ENCODE data around the gene SLC22A23.

Gene SLC22A23

GRCh38 chr6:3314621-3315467 lies 142.0 kb downstream of the SLC22A23 start:
- DNase-seq = no peak

GRCh38 chr6:3314176-3314575 lies 142.7 kb downstream of the SLC22A23 start:
- no peak for DNase-seq

GRCh38 chr6:3312604-3313231 lies 144.1 kb downstream of the SLC22A23 start:
- DNase-seq = no peak

GRCh38 chr6:3311826-3312225 lies 145.0 kb downstream of the SLC22A23 start:
- DNase-seq = no peak

GRCh38 chr6:3310703-3311102 lies 146.1 kb downstream of the SLC22A23 start:
- no peak for DNase-seq

- DNase-seq = no peak
These were observed 146.8 kb downstream of the SLC22A23 start for GRCh38 chr6:3310051-3310448.

- DNase-seq = no peak
These were observed 147.3 kb downstream of the SLC22A23 start for GRCh38 chr6:3309391-3310050.

- no peak for DNase-seq
These were observed 148.7 kb downstream of the SLC22A23 start for GRCh38 chr6:3308106-3308505.

- DNase-seq = no peak
These were observed 149.4 kb downstream of the SLC22A23 start for GRCh38 chr6:3307436-3307835.

GRCh38 chr6:3306848-3307247 lies 150.0 kb downstream of the SLC22A23 start:
- no peak for DNase-seq

- no peak for DNase-seq
These were observed 151.0 kb downstream of the SLC22A23 start for GRCh38 chr6:3305831-3306230.

GRCh38 chr6:3305216-3305565 lies 151.7 kb downstream of the SLC22A23 start:
- no peak for DNase-seq

GRCh38 chr6:3304500-3305215 lies 152.2 kb downstream of the SLC22A23 start:
- DNase-seq = no peak

- no peak for DNase-seq
These were observed 152.9 kb downstream of the SLC22A23 start for GRCh38 chr6:3303795-3304411.

- DNase-seq = no peak
These were observed 155.3 kb downstream of the SLC22A23 start for GRCh38 chr6:3301506-3301905.

GRCh38 chr6:3299221-3299620 lies 157.6 kb downstream of the SLC22A23 start:
- no peak for DNase-seq

- no peak for DNase-seq
These were observed 158.9 kb downstream of the SLC22A23 start for GRCh38 chr6:3297909-3298308.

- DNase-seq = no peak
These were observed 159.8 kb downstream of the SLC22A23 start for GRCh38 chr6:3297006-3297405.

- DNase-seq = no peak
These were observed 160.3 kb downstream of the SLC22A23 start for GRCh38 chr6:3296537-3296936.

GRCh38 chr6:3296078-3296477 lies 160.8 kb downstream of the SLC22A23 start:
- no peak for DNase-seq

GRCh38 chr6:3294921-3295871 lies 161.7 kb downstream of the SLC22A23 start:
- no peak for DNase-seq

- DNase-seq = no peak
These were observed 162.5 kb downstream of the SLC22A23 start for GRCh38 chr6:3294396-3294795.

Data from activated gamma-delta T cell (primary cell).